HG03175 (cell line): ENCODE data around the gene PNKP.

ENCODE experiments used
- ATAC-seq: cut with Tn5 transposase; IDR thresholded peaks from one replicate; pipeline ENCODE4 v1.9.1; 2021; ENCODE audit warnings: mild to moderate bottlenecking, moderate library complexity; ENCODE audit not compliant: unreplicated experiment

The PNKP gene

GRCh38 chr19:49866933-49867782, at the start of gene PNKP:
Gene PNKP, minus strand, starts transcription at chr19:49867576. Its CDS starts 372 bp downstream, at chr19:49867204.
- peak; percentile 41 for ATAC-seq

DNA sequence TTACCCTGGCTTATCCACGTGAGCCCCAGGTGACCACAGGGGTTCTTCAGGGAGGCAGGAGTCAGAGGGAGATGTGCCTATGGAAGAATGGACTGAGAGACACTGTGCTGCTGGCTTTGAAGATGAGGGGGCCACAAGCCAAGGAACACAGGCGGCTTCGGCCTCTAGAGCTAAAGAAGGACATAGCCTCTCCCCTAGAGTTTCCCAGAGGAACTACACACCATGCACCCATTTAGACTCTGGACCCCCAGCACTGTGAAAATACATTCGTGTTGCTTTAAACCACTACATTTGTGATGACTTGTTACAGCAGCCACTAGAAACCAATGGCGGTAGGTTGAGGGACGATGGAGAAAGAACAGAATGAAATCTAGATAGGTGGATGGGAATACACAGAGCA, 47.9 kb upstream of the PNKP start:
- no peak for ATAC-seq

DNA sequence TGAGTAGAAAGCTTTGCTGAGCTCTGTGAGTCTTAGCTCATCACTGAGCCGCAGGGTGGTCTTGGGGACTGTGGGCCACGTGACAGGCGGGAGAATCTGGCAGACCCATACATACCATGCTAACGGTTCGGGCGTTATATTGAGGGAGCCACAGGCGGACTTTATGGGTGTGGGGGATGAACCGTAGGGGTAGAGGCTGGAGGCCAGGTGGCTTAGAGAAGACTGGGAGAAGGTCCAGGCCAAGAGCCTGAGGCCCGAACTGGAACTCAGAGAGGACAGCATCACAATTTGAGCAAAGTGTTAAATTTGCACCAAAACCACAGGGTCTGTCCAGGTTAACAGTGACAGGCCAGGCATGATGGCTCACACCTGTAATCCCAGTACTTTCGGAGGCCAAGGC, 46.3 kb upstream of the PNKP start:
- ATAC-seq: no peak

GRCh38 chr19:49912965-49913685, 45.7 kb upstream of the PNKP start:
- ATAC-seq: no peak

DNA sequence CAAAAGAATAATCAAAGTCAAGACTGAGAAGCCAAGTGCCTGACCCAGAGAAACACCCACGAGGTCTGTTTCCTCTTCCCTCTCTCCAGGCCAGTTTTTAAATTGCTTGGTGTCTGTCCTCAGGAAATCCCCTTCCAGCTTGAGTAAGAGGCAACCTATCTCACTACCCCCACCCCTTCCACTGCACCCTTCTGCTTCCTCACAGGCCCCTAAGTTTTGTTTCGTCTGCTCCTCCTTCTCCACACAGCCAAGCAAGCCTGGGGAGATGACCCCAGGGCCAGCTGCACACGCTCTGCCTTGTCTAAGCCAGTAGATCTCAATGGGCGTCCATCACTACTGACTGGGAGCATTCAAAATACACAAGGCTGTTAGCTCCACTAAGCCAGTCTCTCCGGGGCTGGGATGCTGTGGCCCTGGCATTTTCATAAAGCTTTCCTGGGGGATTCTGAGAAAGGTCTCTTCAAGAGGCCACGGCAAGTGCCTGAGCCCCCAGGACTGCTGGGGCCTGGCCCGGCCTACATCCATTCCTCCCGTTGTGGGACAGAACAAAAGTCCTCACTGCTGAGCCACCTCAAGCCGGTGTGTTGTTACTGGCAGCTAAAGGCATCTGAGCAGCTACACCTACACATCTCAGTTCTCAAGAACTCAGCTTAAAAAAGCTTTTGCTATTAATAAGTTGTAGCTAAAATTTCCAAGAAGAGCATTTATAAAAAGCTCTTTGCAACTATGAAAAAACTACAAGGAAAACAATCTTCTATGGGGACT, 44.2 kb upstream of the PNKP start:
- ATAC-seq: no peak

GRCh38 chr19:49910179-49910578, 42.8 kb upstream of the PNKP start:
- ATAC-seq: no peak

GRCh38 chr19:49908480-49909420, 41.4 kb upstream of the PNKP start:
- ATAC-seq: no peak

- ATAC-seq: no peak
Measured at GRCh38 chr19:49907745-49908446, 40.5 kb upstream of the PNKP start.

GRCh38 chr19:49906879-49907564, 39.6 kb upstream of the PNKP start:
- no peak for ATAC-seq

DNA sequence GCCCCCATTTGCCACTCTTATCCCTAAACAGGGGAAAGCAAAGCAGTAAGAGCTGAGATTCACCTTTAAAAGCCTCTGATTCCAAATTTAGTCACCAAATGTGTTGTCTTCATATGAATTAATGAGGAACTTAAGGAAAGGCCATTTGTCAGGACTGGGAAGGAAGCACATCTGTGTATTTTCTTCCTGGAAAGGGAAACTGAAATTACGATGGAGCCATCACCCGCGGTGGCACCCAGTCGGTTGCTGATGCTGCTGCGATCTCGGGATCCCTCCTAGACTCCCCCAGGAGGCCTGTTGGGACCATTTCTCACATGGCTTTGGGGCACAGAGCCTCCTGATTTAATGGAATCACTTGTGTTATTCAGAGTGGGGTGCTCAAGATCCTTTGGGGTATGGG, 36.8 kb upstream of the PNKP start:
- no peak for ATAC-seq

GRCh38 chr19:49896863-49897621, 29.7 kb upstream of the PNKP start, which contains the start of gene IL4I1:
Gene IL4I1, minus strand, starts transcription at chr19:49896887. Its CDS starts 727 bp downstream, at chr19:49896160.
- ATAC-seq: peak; percentile 69

DNA sequence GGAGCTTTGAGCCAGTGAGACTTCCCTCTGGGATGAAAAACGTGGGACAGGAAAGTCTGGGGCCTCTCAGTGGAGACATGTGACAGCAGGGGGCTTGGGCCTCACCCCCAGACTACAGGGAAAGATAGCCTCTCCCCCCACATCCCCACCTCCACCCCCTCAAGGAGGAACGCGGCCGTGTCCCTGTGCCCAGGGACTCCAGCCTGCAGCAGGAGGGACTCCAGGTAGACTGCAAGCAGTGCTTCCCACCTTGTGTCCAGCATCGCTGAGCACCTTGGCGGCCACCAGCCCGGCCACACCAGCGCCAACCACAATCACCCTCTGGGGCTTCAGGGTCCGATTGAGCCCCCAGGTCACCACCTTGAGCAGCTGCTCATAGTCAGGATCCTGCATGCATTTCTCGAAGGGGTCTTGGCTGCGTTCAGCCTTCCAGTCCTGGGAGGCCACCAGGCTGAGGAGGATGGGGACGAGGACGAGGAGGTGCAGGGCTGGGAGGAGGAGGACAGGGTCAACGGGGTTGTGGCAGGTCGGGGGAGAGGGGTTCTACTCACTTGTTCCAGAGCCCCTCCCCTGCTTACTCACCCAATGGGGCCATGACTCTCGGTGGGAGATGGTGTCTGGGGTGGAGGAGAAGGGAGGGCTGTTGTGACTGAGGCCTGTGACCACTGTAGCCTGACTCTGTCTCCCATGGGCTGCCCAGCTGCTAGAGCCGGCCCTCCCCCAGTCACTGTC, 28.4 kb upstream of the PNKP start:
- ATAC-seq: no peak

GRCh38 chr19:49894879-49895565, 27.6 kb upstream of the PNKP start:
- ATAC-seq: no peak

- no peak for ATAC-seq
Measured at GRCh38 chr19:49894011-49894664, 26.8 kb upstream of the PNKP start.

DNA sequence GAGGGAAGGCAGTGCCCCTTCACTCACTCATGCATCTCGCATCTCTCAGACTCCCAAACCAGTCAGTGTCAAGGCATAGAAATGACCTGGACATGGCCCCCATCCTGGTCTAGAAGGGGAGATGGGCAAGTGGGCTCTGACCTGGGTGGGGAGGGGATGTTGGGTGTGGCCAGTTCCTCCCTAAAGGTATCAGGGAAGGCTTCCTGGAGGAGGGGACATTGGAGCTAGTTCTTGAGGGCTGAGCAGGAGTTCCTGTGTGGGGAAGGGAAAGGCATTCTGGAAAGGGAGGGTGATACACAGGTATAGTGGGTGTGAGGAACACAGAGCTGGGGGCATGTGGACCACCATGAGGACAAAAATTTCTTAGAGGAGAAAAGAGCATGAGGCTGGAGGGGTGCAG, 25.3 kb upstream of the PNKP start:
- ATAC-seq: no peak

DNA sequence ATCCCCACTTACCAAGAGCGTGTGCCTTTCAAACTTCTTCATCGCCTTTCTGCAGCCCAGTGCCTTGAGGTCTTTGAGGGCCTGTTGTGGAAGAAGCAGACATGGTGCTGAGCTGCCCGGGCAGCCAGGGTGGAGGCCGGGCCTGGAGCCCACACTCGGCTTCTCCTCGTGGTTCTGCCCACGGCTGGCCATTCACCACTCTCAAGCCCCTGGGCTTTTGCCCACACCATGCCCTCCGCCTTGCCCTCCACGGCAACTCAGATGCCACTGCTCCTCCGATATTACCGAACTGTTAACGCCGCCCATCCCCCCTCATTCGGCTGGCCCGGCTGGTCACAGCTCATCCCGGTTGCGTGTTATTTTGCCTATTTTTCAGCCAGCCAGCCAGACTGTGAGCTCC, 24.0 kb upstream of the PNKP start:
- no peak for ATAC-seq
